Fibroblast of upper back skin (primary cell): ENCODE results near the gene PSEN2.
"Not testable (repeated sequence)": the region's sequence is repeated elsewhere in the genome, so short reads cannot be mapped to it uniquely, and the experiment has no call there.

Experiments used
- DNase-seq: peaks from one replicate; pipeline ENCODE4 v3.0.0-alpha.2; 2013

The PSEN2 gene

GRCh38 chr1:226870401-226871279 is at the start of gene PSEN2:
Gene PSEN2 (plus strand): TSS chr1:226870616. CDS start chr1:226881908, 11,292 bp downstream.
- peak; percentile 14 for DNase-seq

- DNase-seq, result peak; percentile 94
These were observed 49.3 kb upstream of the PSEN2 start for GRCh38 chr1:226820941-226821718.

- peak; percentile 45 for DNase-seq
These were observed 48.7 kb upstream of the PSEN2 start for GRCh38 chr1:226821719-226822085.

- no peak for DNase-seq
These were observed 46.8 kb upstream of the PSEN2 start for GRCh38 chr1:226823643-226824042.

- no peak for DNase-seq
These were observed 45.2 kb upstream of the PSEN2 start for GRCh38 chr1:226825037-226825745.

GRCh38 chr1:226825746-226826100 is 44.7 kb upstream of the PSEN2 start:
- no peak for DNase-seq

- DNase-seq, result no peak
These were observed 43.7 kb upstream of the PSEN2 start for GRCh38 chr1:226826479-226827261.

- no peak for DNase-seq
These were observed 43.0 kb upstream of the PSEN2 start for GRCh38 chr1:226827458-226827857.

GRCh38 chr1:226827968-226828513 is 42.4 kb upstream of the PSEN2 start:
- DNase-seq, result peak; percentile 94

GRCh38 chr1:226829105-226829504 is 41.3 kb upstream of the PSEN2 start:
- DNase-seq, result no peak

GRCh38 chr1:226831953-226832352 is 38.5 kb upstream of the PSEN2 start:
- no peak for DNase-seq

- DNase-seq, result no peak
These were observed 37.8 kb upstream of the PSEN2 start for GRCh38 chr1:226832613-226833012.

GRCh38 chr1:226834179-226834578 is 36.2 kb upstream of the PSEN2 start:
- DNase-seq, result not testable (repeated sequence)

GRCh38 chr1:226835396-226835795 is 35.0 kb upstream of the PSEN2 start:
- DNase-seq, result not testable (repeated sequence)

- DNase-seq, result not testable (repeated sequence)
These were observed 32.5 kb upstream of the PSEN2 start for GRCh38 chr1:226837966-226838365.

- DNase-seq, result no peak
These were observed 32.0 kb upstream of the PSEN2 start for GRCh38 chr1:226838456-226838855.

- no peak for DNase-seq
These were observed 24.8 kb upstream of the PSEN2 start for GRCh38 chr1:226845624-226846023.

GRCh38 chr1:226846786-226847185 is 23.6 kb upstream of the PSEN2 start:
- DNase-seq, result no peak

- DNase-seq, result not testable (repeated sequence)
These were observed 15.9 kb upstream of the PSEN2 start for GRCh38 chr1:226854548-226854947.

- DNase-seq, result peak; percentile 45
These were observed 7.5 kb upstream of the PSEN2 start for GRCh38 chr1:226862890-226863289.

- peak; percentile 80 for DNase-seq
These were observed 7.0 kb upstream of the PSEN2 start for GRCh38 chr1:226863446-226863845.

GRCh38 chr1:226864311-226864710 is 6.1 kb upstream of the PSEN2 start:
- DNase-seq, result no peak
